ENCODE measurements around the gene MID1IP1. TPM values are rescaled to one million over a fixed set of nuclear protein-coding genes. Genes with fewer than 3 reads are reported as not detected.

Gene MID1IP1
- total RNA-seq, 4 donors from 2014 or later: 30.4 to 52.2 (median 37.6) TPM

DNA sequence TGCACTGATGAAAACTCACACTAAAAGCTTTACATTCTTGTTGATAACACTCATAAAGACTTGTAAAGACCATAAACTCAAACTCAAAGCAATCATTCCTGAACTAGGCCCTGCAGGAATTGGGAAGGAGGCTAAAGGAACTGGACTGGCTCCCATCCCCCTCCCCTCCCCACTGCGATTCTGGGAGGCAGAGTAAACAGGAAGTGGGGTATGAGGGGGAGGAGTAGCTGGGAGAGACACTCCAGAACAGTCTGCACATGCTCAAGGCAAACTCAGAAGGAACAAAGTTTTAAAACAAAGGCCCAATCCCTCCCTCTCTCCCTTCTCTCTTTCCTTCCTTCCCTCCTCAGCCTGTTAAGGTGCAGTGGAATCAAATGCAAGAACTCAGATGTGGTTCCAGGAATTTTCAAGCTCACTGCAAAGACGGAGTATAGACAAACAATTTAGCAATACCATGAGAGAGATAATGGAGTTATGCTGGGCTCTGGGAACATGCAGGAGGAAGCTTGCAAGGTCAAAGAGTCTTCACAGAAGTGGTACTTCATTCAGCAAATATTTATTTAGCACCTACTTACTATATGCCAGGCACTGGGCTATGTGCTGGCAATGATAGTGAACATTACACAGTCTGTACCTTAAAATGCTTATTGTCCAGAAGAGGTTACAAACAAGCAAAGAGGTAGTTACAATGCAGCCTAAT, 15.9 kb downstream of the MID1IP1 start:
- no peak for ATAC-seq (ENCODE audit: low FRiP score)

DNA sequence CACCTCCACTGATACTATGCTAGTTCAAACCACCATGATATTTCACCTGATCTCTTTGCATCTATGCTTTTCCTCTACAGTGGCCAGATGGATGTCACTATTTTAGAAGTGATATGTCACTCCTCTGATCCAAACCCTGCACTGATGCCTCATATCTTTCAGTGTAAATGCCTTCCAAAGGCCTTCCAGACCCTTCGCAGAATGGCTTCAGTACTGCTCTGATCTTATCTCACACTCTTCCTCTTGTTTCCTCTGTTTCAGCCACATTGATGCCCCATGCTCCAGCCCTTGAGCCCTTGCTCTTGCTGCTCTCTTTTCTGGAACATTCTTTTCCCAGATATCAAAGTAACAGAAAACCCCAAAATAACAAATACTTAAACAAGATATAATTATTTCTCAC, 17.9 kb downstream of the MID1IP1 start:
- DNase-seq (ENCODE audit: low spot score) (no peak), ATAC-seq (ENCODE audit: low FRiP score) (no peak)
- TF ChIP-seq, protein P1, sequence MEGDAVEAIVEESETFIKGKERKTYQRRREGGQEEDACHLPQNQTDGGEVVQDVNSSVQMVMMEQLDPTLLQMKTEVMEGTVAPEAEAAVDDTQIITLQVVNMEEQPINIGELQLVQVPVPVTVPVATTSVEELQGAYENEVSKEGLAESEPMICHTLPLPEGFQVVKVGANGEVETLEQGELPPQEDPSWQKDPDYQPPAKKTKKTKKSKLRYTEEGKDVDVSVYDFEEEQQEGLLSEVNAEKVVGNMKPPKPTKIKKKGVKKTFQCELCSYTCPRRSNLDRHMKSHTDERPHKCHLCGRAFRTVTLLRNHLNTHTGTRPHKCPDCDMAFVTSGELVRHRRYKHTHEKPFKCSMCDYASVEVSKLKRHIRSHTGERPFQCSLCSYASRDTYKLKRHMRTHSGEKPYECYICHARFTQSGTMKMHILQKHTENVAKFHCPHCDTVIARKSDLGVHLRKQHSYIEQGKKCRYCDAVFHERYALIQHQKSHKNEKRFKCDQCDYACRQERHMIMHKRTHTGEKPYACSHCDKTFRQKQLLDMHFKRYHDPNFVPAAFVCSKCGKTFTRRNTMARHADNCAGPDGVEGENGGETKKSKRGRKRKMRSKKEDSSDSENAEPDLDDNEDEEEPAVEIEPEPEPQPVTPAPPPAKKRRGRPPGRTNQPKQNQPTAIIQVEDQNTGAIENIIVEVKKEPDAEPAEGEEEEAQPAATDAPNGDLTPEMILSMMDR (IDR thresholded peaks at IDR 0.05): no peak

More for the DNA sequence above, 15.9 kb downstream of the MID1IP1 start:
- DNase-seq (ENCODE audit: low spot score): no peak
- TF ChIP-seq, protein P1 (IDR thresholded peaks at IDR 0.05): no peak

DNA sequence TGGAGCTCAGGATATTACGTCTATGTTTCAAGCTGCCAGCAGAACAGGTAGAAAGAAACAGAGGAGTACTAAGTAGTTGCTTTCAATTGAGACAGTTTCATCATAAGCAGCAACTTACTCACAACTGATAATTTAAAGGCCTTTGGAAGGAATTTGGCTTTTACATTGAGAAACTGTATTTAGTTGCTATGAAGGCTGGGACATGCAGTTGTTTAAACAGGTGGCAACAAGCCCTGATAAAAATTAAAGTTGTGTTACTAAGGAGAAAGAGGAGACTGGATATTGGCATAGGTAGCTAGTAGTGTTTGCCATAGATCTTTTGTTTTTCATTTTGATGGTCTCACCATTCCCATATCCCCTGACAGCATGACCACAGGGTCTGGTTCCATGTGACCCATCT, 18.4 kb downstream of the MID1IP1 start:
- ATAC-seq (ENCODE audit: low FRiP score) (no peak), DNase-seq (ENCODE audit: low spot score) (no peak)
- TF ChIP-seq, protein P1 (IDR thresholded peaks at IDR 0.05): no peak

DNA sequence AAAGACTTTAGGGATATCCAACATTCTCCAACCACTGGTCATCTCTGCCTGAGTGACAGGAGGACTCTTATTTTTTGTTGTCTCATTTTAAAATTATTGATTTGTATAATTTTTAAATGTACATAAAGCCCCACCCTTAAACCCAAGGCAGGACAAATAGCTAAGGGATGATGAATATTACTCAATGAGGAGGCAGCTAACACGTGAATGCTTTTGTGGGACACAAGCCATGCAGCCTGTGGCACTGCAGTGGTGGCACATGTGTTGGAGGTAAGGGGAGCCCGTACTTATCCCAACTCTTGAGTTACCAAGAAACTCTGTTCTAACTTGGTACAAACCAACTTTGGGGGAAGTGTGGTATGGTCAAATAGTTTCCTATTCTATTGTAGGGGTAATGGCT, 19.5 kb downstream of the MID1IP1 start:
- DNase-seq (ENCODE audit: low spot score): no peak
- TF ChIP-seq, protein P1 (IDR thresholded peaks at IDR 0.05): no peak
- no peak for ATAC-seq (ENCODE audit: low FRiP score)

DNA sequence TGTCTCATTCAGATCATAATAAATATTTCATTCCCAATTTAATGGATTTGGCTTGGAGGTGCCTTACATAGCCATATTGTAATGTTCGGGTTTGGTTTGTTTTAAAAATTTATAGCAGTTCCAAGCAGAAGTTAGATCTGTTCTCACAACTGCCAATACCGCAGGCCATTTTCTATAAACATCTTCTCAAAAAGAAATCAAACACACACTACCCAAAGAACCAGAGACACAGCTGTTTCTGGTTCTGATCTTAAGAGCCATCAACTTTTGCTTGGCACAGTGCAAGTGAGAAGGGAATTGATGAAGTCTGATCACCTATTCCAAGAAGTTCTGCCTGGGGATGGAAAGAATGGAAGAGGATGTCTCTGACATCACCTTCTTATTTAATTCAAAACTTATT, 22.9 kb downstream of the MID1IP1 start:
- TF ChIP-seq, protein P1 (IDR thresholded peaks at IDR 0.05): no peak
- ATAC-seq (ENCODE audit: low FRiP score) (no peak), DNase-seq (ENCODE audit: low spot score) (no peak)

DNA sequence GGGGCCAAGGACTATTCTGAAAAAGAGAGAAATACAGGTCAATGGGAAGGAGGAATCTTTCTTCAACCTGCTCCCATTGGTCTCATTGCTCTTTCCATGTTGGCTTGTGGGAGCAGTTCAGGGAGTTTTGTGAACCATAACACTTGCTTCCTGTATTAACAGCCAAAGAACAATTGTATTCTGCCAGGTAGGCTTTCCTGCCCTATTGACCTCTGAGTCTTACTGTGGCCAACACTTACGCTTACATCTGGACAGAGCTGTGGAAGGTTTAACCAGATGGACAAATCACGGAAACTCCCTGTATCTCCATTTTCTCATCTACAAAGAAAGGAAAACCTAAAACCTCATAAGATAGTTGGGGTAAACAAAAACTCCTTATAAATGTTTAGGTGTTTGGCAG, 30.7 kb downstream of the MID1IP1 start:
- no peak for DNase-seq (ENCODE audit: low spot score)
- TF ChIP-seq, protein P1 (IDR thresholded peaks at IDR 0.05): no peak
- ATAC-seq (ENCODE audit: low FRiP score): no peak

DNA sequence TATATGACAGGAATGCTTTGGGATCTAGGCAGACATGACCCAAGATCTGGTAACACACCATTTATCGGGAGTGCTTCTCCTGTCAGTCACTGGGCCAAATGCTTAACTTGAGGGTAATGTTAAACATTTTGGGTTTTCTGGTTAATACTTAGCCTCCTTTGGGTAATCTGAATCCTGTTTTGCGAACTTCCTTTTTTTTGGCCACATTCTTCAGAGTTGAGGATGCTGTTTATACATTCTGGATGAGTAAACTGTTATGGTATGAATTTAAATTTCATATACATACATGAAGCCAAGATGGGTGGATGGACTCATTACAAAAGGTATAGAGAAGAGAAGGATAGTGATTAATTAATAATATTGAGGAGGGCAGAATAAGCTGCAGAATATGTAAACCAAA, 36.1 kb downstream of the MID1IP1 start:
- DNase-seq (ENCODE audit: low spot score): no peak
- ATAC-seq (ENCODE audit: low FRiP score): no peak
- TF ChIP-seq, protein P1 (IDR thresholded peaks at IDR 0.05): no peak
